ENCODE data around the gene NR5A1. TPM values are rescaled to one million over a fixed set of nuclear protein-coding genes. Genes with fewer than 3 reads are reported as not detected.

Gene NR5A1
- polyA plus RNA-seq, 3 donors: not detected

GRCh38 chr9:124442379-124442778, 64.8 kb downstream of the NR5A1 start:
- H3K27ac Mint-ChIP-seq: no peak overlapping the region
- H3K27me3 Mint-ChIP-seq (ENCODE audit: low read depth in 3 of 3): peaks cover 14 to 31% (median 21%) of the 10 kb centered on the region in 3 donors
- TF ChIP-seq CTCF (IDR thresholded peaks at IDR 0.05): no peak

DNA sequence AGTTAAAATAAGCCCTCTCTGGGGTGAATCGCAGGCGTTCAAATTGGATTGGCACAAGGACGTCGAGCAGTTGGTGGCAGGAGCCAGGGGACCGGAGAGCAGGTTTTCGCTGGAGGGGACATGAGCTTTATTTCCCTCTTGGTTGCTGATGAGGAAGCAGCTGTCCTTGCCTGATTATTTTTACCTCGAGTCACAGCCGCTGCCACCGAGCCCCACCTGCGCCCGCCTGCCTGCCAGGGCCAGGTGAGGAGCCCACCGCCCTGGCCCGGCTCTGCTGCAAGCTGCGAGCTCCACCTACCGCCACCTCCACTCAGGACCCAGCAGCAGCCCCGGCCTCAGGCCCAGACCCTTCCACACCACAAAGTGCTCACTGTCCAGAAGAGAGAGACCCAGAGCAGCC, 65.9 kb downstream of the NR5A1 start:
- intact Hi-C loops (cut with micrococcal nuclease): no loop called here
- Histone ChIP-seq H3K4me1 (ENCODE audit: control insufficient read depth in 1 of 2, insufficient read depth in 2 of 2, low read length in 2 of 2) (no peaks in the 10 kb centered on the region), H3K9ac (ENCODE audit: insufficient read depth, low read length, poor library complexity, severe bottlenecking) (no peak overlapping the region), H3K79me2 (ENCODE audit: insufficient read depth, low read length) (no peaks in the 10 kb centered on the region), H3K4me2 (replicated peaks; ENCODE audit: extremely low read depth, low read length, poor library complexity, severe bottlenecking) (no peak overlapping the region), H3K27ac (ENCODE audit: low read depth in 1 of 2, low read length in 2 of 2) (no peak overlapping the region), H3K4me3 (replicated peaks in 1 of 3; ENCODE audit: low read depth in 2 of 3, low read length in 3 of 3) (no peak overlapping the region), H2AFZ (ENCODE audit: insufficient read depth, low read depth, low read length, poor library complexity, severe bottlenecking) (no peak overlapping the region), H3K9me3 (replicated peaks in 1 of 2; ENCODE audit: control insufficient read depth in 1 of 2, insufficient read depth in 1 of 2, low read length in 2 of 2) (no peaks in the 10 kb centered on the region), H3K27me3 (ENCODE audit: control insufficient read depth in 2 of 2, insufficient read depth in 2 of 2, low read length in 2 of 2) (peaks cover 0 to 7% of the 10 kb centered on the region in 2 donors), H4K20me1 (ENCODE audit: insufficient read depth, low read length) (no peaks in the 10 kb centered on the region), H3K36me3 (replicated peaks in 1 of 2; ENCODE audit: control insufficient read depth in 1 of 2, insufficient read depth in 2 of 2, low read length in 2 of 2) (no peaks in the 10 kb centered on the region)
- Mint-ChIP-seq H3K27ac (no peak overlapping the region), H3K27me3 (ENCODE audit: low read depth in 3 of 3) (peaks cover 12 to 32% (median 22%) of the 10 kb centered on the region in 3 donors), H3K4me1 (no peaks in the 10 kb centered on the region), H3K4me3 (no peak overlapping the region), H3K9me3 (peaks cover 0 to 13% (median 7%) of the 10 kb centered on the region in 7 donors), H3K36me3 (no peaks in the 10 kb centered on the region)
- 3% methylated on average over 11 of the region's 16 CpGs for WGBS (ENCODE audit: insufficient coverage)
- no peak for DNase-seq
- TF ChIP-seq CTCF (IDR thresholded peaks at IDR 0.05): no peak

More at GRCh38 chr9:124442379-124442778, 64.8 kb downstream of the NR5A1 start:
- H3K4me1 Mint-ChIP-seq: no peaks in the 10 kb centered on the region
- no peak for DNase-seq
- H3K9me3 ChIP-seq (replicated peaks in 1 of 2; ENCODE audit: control insufficient read depth in 1 of 2, insufficient read depth in 1 of 2, low read length in 2 of 2): no peaks in the 10 kb centered on the region
- peaks cover 0 to 7% of the 10 kb centered on the region in 2 donors for H3K27me3 ChIP-seq (ENCODE audit: control insufficient read depth in 2 of 2, insufficient read depth in 2 of 2, low read length in 2 of 2)
- no peaks in the 10 kb centered on the region for H3K79me2 ChIP-seq (ENCODE audit: insufficient read depth, low read length)
- H3K4me2 ChIP-seq (replicated peaks; ENCODE audit: extremely low read depth, low read length, poor library complexity, severe bottlenecking): no peak overlapping the region
- H3K4me1 ChIP-seq (ENCODE audit: control insufficient read depth in 1 of 2, insufficient read depth in 2 of 2, low read length in 2 of 2): no peaks in the 10 kb centered on the region
- no peak overlapping the region for H3K4me3 ChIP-seq (replicated peaks in 1 of 3; ENCODE audit: low read depth in 2 of 3, low read length in 3 of 3)
- peaks cover 0 to 13% (median 7%) of the 10 kb centered on the region in 7 donors for H3K9me3 Mint-ChIP-seq
- H3K27ac ChIP-seq (ENCODE audit: low read depth in 1 of 2, low read length in 2 of 2): no peak overlapping the region
- no peaks in the 10 kb centered on the region for H3K36me3 Mint-ChIP-seq
- no peak overlapping the region for H3K9ac ChIP-seq (ENCODE audit: insufficient read depth, low read length, poor library complexity, severe bottlenecking)
- no peak overlapping the region for H3K4me3 Mint-ChIP-seq
- no peaks in the 10 kb centered on the region for H3K36me3 ChIP-seq (replicated peaks in 1 of 2; ENCODE audit: control insufficient read depth in 1 of 2, insufficient read depth in 2 of 2, low read length in 2 of 2)
- H4K20me1 ChIP-seq (ENCODE audit: insufficient read depth, low read length): no peaks in the 10 kb centered on the region
- H2AFZ ChIP-seq (ENCODE audit: insufficient read depth, low read depth, low read length, poor library complexity, severe bottlenecking): no peak overlapping the region
- intact Hi-C loops (cut with micrococcal nuclease): no loop called here
